A673 (cell line): Measurements from ENCODE around the gene PLEKHH1. TPM values are rescaled to one million over a fixed set of nuclear protein-coding genes. Genes with fewer than 3 reads are reported as not detected.

Experiments
- BruUV-seq: library from RNA; stranded (reverse); fragments of 400-500 nt; replicated peaks from 2 replicates; lab custom pipeline; 2021; lab: Mats Ljungman, UMichigan
- CTCF ChIA-PET: fragments of 300-600 bp; sonication (Branson Sonifier 250); formaldehyde crosslinking; loops from one replicate; lab custom pipeline; 2022; ENCODE audit warnings: antibody characterized with exemption; lab: Charles Lee
- POLR2A ChIA-PET: fragments of 300-600 bp; sonication (Branson Sonifier 250); formaldehyde crosslinking; loops from one replicate; lab custom pipeline; 2022; ENCODE audit warnings: antibody characterized with exemption; ENCODE audit not compliant: low non-redundant PET; lab: Charles Lee
- DNase-seq: peaks from one replicate; pipeline ENCODE4 v3.0.0-alpha.2; 2015; ENCODE audit warnings: low spot score
- H3K27ac ChIP-seq: fragments of 200-600 bp; sonication (generic); 2 replicates; pipeline ENCODE4 v1.5.1; 2016; ENCODE audit warnings: mixed run types, low read depth, mild to moderate bottlenecking, mixed read lengths, antibody characterized with exemption, low read length; ENCODE audit not compliant: poor library complexity, severe bottlenecking
- H3K27me3 ChIP-seq: fragments of 200-600 bp; sonication (generic); replicated peaks from 2 replicates; pipeline ENCODE4 v1.6.1; 2017; ENCODE audit warnings: mixed run types, low read depth, mild to moderate bottlenecking, mixed read lengths, antibody characterized with exemption, low read length; ENCODE audit not compliant: insufficient read depth, poor library complexity
- H3K36me3 ChIP-seq: fragments of 200-600 bp; sonication (generic); 2 replicates; pipeline ENCODE4 v1.6.1; 2016; ENCODE audit warnings: mixed run types, mild to moderate bottlenecking, mixed read lengths, antibody characterized with exemption, low read length; ENCODE audit not compliant: insufficient read depth, poor library complexity, severe bottlenecking
- H3K4me1 ChIP-seq: fragments of 200-600 bp; sonication (generic); 2 replicates; pipeline ENCODE4 v1.6.1; 2017; ENCODE audit warnings: mixed run types, mild to moderate bottlenecking, mixed read lengths, antibody characterized with exemption, low read length; ENCODE audit not compliant: insufficient read depth, poor library complexity, severe bottlenecking
- H3K4me3 ChIP-seq: fragments of 200-600 bp; sonication (generic); 2 replicates; pipeline ENCODE4 v1.5.1; 2016; ENCODE audit warnings: low read depth, mixed run types, mild to moderate bottlenecking, mixed read lengths, low read length; ENCODE audit not compliant: poor library complexity, severe bottlenecking
- H3K9me3 ChIP-seq: fragments of 200-600 bp; sonication (generic); 2 replicates; pipeline ENCODE4 v1.6.1; 2016; ENCODE audit warnings: mixed run types, low read depth, mild to moderate bottlenecking, mixed read lengths, antibody characterized with exemption, low read length; ENCODE audit not compliant: poor library complexity, severe bottlenecking
- CTCF ChIP-seq: fragments of 300-800, 200-600 bp; sonication (generic); conservative IDR thresholded peaks from 2 replicates; pipeline ENCODE4 v1.5.1; 2017; ENCODE audit warnings: low read depth, mild to moderate bottlenecking, antibody characterized with exemption, low read length, moderate library complexity, mixed read lengths
- EZH2 ChIP-seq: fragments of 200-600 bp; sonication (generic); IDR thresholded peaks from 2 replicates; pipeline ENCODE4 v1.6.1; 2017; ENCODE audit warnings: borderline replicate concordance, low read depth, mild to moderate bottlenecking, mixed read lengths, antibody characterized with exemption, low read length; ENCODE audit not compliant: poor library complexity, severe bottlenecking
- intact Hi-C: fragments of 100-400 bp; cut with micrococcal nuclease; formaldehyde crosslinking; loops from one replicate; pipeline ENCODE4 v1.10.0; 2022; ENCODE audit not compliant: unreplicated experiment
- total RNA-seq: library from RNA; stranded (reverse); gene quantifications from 2 replicates; pipeline ENCODE4 v1.2.3, GENCODE V29; 2021

Gene PLEKHH1
- total RNA-seq, 1 experiment from 2014 or later, result 8.9 TPM

- POLR2A ChIA-PET, result no interaction called here
- Histone ChIP-seq H3K4me3 (no peak overlapping the region), H3K27ac (no peak overlapping the region), H3K36me3 (no peaks in the 10 kb centered on the region), H3K9me3 (no peaks in the 10 kb centered on the region), H3K4me1 (no peaks in the 10 kb centered on the region), H3K27me3 (no peaks in the 10 kb centered on the region)
- CTCF ChIA-PET, result no interaction called here
- DNase-seq, result no peak
- intact Hi-C loops, result no loop called here
- BruUV-seq, result no TSS peak
- TF ChIP-seq CTCF (no peak), EZH2 (no peak)
These were observed 31.4 kb upstream of the PLEKHH1 start for GRCh38 chr14:67501670-67502069.

- TF ChIP-seq CTCF (no peak), EZH2 (no peak)
- CTCF ChIA-PET, result no interaction called here
- H3K9me3 ChIP-seq, result no peaks in the 10 kb centered on the region
- no peaks in the 10 kb centered on the region for H3K27me3 ChIP-seq
- POLR2A ChIA-PET, result interaction anchor here (0.5 to 0.6 kb wide), 2 partner anchors 191 to 244 kb away, joined by 3 to 4 read pairs; no protein-coding TSS in a partner anchor
- intact Hi-C loops, result no loop called here
- H3K4me1 ChIP-seq, result no peaks in the 10 kb centered on the region
- H3K36me3 ChIP-seq, result no peaks in the 10 kb centered on the region
- no peak overlapping the region for H3K4me3 ChIP-seq
- no peak for DNase-seq
- BruUV-seq, result no TSS peak
- H3K27ac ChIP-seq, result no peak overlapping the region
These were observed 30.2 kb upstream of the PLEKHH1 start for GRCh38 chr14:67502867-67503266.

GRCh38 chr14:67503331-67503730 lies 29.8 kb upstream of the PLEKHH1 start:
- Histone ChIP-seq H3K4me1 (no peaks in the 10 kb centered on the region), H3K4me3 (no peak overlapping the region), H3K36me3 (no peaks in the 10 kb centered on the region), H3K27ac (no peak overlapping the region), H3K27me3 (no peaks in the 10 kb centered on the region), H3K9me3 (no peaks in the 10 kb centered on the region)
- no peak for DNase-seq
- intact Hi-C loops, result no loop called here
- POLR2A ChIA-PET, result interaction anchor here (0.5 to 0.6 kb wide), 2 partner anchors 191 to 244 kb away, joined by 3 to 4 read pairs; no protein-coding TSS in a partner anchor
- no TSS peak for BruUV-seq
- TF ChIP-seq CTCF (no peak), EZH2 (no peak)
- CTCF ChIA-PET, result no interaction called here
